NCI-H2196 (cell line): ENCODE data around the gene BFSP2.

Experiments
- DNase-seq: peaks from one replicate; lab custom pipeline; 2025; ENCODE audit not compliant: unreplicated experiment; lab: John Stamatoyannopoulos, UW

BFSP2 gene, protein sequence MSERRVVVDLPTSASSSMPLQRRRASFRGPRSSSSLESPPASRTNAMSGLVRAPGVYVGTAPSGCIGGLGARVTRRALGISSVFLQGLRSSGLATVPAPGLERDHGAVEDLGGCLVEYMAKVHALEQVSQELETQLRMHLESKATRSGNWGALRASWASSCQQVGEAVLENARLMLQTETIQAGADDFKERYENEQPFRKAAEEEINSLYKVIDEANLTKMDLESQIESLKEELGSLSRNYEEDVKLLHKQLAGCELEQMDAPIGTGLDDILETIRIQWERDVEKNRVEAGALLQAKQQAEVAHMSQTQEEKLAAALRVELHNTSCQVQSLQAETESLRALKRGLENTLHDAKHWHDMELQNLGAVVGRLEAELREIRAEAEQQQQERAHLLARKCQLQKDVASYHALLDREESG

DNA sequence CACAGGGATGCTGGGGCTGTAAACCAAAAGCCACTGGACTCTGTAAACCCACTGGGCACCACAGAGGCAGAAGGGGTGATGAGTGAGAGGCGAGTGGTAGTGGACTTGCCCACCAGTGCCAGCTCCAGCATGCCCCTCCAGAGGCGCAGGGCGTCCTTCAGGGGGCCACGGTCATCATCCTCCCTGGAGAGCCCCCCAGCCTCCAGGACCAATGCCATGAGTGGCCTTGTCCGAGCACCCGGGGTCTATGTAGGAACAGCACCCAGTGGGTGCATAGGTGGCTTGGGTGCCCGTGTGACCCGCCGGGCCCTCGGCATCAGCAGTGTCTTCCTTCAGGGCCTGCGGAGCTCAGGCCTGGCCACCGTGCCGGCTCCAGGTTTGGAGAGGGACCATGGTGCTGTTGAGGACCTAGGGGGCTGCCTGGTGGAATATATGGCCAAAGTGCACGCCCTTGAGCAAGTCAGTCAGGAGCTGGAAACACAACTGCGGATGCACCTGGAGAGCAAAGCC lies at the start of gene BFSP2:
TSS of gene BFSP2 (plus strand) at position 51 of the 510 bp plus-strand sequence. CDS start at position 79, 28 bp downstream.
- DNase-seq, result no peak

DNA sequence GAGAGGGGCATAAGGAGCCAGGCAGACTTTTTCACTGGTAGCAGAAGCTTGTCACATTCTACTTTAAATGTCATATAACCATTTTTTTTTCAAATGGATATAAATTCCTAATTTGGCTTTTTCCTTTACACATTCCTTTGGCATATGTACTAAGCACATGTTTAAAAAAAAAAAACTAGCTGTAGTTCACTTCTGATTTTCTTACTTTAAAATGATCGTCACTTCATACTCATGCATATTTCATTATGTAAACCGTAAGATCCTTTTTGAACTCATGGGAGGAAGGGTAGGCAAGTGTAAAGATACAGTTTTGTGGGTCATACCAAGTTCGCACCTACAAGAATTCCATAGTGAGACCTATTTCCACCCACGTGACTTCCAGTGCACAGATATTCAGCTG lies 45.1 kb upstream of the BFSP2 start:
- DNase-seq, result no peak

DNA sequence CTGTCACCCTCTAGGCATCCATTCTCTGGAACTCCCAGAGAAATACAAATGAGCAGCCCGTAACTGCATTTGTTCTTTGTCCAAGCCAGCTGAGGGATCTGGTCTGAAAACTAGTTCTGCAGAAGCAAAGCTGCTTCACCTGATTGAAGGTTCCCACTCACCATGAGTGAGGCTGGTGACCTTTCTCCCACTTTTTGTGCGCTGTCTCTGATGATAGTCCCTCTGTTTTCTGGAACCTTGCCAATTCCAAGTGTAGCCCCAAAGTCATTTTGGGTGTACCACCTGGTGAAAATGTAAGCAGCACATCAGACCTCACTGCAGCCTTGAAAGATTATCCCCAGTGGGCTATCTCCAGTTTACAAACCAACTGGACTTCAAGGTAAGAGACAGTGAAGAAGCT lies 39.4 kb upstream of the BFSP2 start:
- no peak for DNase-seq

DNA sequence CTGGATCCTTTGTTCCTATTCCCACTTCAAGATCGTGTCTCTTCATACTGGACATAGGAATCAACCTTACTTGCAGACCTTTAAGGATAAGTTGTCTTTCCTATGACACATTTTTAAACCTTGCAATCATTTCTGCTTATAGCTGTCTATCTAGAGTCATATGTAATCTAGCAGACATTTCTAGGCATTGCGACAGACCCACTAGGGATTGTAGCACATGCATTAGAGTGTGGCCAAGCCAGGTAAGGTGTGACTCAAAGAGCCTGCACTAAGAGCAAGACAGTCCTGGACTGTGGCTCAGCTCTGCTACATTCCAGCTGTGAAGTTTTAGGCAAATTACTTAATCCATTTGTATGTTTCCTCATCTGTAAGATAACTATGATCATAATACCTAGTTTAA lies 38.8 kb upstream of the BFSP2 start:
- no peak for DNase-seq

DNA sequence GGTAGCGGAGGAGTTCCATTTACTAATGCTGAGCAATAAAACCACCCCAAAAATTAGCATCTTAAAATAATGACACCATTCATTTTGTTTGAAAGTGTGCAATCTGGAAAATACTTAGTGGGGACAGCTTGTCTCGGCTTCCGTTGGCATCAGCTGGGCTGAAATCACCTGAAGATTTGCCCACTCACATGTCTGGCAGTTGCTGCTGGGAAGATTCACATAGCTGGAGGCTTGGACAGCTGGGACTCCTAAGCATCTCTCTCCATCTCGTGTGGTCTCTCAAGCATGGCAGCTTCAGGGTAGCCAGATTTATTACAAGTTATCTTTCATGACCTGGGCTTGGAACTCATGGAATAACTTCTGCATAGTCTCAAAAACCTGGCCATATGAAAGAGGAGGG lies 38.4 kb upstream of the BFSP2 start:
- no peak for DNase-seq

DNA sequence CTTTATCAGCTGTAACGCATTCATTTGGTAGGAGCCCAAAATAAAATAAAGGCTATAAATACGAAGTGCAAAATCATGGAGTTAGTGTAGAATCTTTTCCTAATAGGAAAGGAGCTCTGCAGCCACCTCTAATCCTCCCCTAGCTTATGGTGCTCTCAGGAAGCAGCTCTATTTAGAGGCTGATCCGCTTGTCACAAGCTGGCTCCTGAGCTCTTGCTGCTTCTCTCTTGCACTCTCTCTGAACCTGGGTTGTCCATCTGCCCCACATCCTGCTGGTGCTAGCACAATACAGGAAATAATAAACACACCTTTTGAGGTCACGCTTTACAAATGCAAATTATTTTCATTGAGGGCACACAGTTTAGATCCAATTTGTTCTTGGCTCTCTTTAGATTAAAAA lies 37.3 kb upstream of the BFSP2 start:
- no peak for DNase-seq

DNA sequence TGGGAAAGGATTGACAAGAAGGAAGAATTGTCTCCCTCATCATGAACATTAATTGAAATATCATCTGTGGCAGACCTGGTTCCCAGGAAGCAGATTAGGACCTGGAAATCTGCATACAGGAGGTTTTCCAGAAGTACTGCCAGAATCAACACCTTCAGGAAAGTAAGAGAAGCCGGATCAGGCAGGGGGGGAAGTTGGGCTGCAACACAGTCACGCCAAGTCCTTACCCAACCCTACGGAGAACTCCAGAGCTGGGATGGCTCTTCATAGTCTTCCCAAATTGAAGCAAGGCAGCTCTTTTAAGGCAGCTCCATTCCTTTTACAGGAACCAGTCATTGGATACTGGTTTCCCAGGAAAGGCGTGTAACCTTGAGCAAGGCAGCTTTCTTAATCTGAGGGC lies 35.2 kb upstream of the BFSP2 start:
- DNase-seq, result no peak

DNA sequence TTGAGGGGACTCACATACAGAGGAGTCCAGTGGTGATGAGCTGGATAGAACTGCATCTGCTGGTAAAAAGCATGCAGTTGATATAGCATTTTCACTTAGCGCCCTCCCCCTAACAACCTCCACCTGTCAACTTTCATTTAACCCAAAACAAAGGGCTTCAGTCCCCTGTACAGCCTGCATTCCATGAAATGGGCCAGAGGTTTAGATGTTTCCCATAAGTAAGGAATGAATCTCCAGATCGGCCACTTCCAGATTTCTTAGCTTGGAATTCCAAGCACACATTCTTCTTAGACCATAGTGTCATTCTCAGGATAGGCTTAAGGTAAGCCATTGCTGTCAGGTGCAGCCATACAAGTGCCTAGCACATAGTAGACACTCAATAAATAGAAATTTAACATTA lies 32.9 kb upstream of the BFSP2 start:
- DNase-seq, result no peak

DNA sequence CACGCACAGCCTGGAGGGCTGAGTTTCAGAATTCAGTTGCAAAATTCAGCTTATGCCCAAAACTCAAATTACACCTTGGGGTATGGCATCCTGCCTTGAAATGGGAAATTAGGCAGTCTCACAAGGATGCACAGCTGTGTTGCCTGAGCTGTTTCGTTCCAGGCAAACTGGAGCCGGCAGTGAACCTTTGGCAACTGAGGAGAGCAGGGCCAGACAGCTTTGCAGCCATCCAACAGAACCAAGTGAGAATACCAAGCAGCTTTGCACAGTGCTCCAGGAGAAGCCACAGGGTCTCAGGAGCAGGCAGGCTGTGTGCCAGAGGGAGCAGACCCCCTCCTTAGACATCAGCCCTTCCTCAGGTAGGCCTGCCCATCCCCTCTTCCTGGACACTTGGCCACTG lies 32.5 kb upstream of the BFSP2 start:
- no peak for DNase-seq

DNA sequence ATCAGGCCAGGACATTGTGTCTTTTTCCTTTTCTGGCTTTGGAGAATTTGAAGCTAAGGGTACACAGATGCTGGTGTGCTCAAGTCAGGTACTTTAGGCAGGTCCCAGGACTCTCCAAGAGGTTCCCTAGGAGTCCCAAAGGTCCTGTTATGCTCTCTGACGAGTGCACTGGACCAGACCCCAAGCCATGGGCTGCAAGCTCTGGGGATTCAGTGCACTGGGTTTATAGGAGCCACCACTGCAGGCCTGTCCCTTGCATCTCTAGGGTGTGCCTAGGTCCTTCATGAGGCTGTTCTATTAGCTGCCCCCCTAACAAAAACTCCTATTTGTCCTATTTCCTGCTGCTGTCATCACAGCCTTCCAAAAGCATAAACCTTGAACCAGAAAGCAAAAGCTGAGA lies 31.9 kb upstream of the BFSP2 start:
- DNase-seq, result no peak

DNA sequence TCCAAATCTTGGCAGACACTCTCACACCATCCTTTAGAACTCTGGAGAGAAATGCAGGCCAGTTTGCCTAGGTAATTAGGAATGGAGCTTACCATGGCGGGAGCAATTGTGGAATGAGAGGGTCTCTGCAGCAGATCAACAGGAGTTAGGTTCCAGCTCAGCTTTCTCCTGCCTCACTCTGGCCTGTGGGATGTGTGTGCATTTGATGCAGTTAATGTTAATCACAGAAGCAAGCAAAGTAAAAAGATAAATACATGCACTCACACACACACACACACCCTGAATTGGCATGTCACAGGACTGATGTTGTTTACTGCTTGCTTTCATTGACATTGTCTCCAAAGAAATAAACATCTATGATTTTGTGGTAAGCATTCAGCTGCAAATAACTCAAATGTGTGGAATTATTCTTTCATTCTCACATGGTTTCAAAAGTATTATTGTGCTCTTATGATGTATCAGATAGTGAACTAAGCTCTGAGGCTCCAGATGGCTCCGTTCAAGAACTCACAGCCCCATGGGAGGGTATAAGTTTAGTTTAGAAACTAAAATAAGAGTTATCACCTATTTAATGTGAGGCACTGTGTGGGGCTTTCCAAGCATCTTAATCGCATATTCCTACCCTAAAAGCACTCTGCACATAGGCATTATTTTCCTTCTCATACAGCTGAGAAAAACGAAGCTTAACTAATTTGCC lies 31.3 kb upstream of the BFSP2 start:
- DNase-seq, result no peak

DNA sequence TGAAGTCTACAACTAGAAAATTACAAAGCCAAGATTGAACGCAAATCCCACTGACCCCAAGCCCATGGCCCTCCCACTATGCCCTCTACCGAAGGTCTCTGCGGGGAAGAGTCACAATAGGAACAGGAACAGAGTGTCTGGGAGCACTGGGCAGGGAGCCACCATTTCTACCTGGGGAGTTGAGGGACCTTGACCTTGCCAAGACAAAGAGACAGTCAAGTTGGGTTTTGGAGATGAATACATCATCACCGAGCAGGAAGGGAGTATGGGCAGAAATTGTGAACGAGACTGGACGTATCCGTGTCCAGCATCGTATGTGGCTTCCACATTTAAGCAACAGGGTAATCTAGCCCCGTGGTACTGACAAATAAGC lies 30.8 kb upstream of the BFSP2 start:
- no peak for DNase-seq

DNA sequence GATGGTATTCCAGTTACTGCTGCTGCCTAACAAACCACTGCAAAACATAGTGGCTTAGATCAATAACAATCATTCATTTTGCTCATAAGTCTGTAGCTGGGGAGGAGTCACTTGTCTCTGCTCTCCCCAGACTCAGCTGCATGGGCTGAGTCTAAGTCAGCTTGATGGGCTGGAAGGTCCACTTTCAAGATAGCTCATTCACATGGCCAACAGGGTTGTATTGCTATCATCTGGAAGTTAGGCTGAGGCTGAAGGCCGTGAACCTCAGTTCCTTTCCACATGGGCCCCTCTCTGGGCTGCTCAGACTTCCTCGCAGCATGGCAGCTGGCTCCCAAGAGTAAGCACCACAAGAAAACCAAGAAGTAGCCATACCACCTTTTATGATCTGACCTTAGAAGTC lies 28.7 kb upstream of the BFSP2 start:
- DNase-seq, result no peak

DNA sequence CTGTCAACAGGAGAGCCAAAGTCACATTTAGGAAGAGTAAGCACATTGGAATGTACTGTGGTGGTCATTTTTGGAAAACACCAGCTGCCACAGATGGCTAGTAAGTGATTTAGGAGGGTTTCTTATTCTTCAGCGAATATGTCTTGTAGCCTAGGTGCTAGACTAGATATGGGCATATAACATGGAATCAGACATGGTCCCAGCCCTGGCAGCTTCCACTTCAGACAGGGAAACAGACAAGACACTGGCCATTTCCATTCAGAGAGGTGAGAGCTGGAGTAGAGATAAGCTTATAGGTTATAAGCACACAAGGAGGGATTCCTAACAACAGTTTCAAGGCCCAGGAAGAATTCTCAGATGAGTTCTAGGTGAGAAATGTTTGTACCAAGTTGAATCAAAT lies 28.2 kb upstream of the BFSP2 start:
- DNase-seq, result no peak

DNA sequence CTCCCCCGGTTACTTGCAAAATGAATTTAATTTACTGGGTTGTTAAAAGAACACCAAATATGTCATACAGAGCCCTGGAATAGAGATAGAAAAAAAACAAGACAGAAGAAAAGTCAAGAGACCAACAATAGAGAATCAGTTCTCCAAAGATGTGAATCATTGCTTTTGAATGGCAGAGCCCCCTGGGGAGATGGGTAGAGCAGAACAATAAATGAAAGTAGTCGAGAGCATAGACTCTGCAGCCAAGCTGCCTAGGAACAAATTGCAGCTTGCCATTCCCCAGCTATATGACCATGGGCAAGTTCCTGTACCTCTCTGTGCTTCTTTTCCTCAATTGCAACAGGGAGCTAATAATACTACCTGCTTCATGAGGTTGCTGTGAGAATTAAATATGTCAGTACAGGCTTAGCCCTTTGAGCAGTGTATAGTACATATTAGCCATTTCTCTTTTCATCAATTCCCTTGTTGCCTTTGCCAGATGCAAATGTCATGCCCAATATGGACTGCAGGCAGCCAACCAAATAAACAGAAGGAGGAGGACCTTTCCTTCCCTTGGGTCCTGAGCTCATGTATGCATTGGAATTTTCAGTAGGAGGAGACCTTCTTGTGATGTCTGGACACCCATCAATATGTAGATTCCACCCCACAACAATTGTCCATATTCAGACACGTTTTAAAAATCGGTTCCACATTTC lies 25.0 kb upstream of the BFSP2 start:
- no peak for DNase-seq

DNA sequence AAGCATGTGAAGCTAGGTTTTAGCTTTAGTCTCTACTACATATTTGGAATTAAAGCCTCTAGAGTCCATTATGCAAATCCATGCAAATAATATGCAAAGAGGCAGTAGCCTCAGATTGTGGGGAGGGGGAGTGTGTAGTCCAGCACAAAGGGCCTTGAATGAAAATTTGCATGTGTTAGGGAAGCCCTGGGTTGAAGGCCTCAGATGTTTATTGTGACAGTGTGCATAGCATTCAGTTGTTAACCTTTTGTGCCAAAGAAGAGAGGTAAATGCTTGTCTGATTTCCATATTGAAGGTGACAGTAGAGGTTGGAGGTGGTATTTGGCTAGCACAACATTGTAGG lies 24.5 kb upstream of the BFSP2 start:
- no peak for DNase-seq

DNA sequence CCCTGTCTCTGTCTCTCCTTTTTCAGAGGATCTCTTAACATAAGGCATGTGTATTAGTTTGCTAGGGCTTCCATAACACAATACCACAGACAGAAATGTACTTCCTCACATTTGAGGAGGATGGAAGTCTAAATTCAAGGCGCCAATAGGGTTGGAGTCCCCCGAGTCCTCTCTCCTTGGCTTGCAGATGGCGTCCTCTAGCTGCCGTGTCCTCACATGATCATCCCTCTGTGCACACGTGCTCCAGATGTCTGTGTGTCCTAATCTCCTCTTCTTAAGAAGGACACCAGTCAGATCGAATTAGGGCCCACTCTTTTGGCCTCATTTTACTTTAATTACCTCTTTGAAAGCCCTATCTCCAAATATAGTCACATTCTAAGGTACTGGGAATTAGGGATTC lies 23.0 kb upstream of the BFSP2 start:
- no peak for DNase-seq

DNA sequence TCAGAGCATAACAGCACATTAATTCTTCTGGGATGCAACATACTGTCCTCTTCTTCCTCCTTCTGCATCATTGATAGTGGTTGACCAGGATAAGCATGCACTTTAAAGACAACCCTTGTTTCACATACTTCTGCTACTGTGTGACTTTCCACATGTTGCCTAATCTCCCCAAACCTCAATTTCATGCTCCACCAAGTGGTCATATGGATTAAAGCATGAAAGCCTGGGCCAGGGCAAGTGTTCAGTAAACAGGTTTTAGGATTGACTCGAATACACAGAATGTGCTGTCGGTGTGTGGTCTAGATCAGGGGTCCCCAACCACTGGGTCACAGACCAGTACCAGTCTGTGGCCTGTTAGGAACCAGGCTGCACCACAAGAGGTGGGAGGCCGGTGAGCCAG lies 22.5 kb upstream of the BFSP2 start:
- DNase-seq, result peak; percentile 21

DNA sequence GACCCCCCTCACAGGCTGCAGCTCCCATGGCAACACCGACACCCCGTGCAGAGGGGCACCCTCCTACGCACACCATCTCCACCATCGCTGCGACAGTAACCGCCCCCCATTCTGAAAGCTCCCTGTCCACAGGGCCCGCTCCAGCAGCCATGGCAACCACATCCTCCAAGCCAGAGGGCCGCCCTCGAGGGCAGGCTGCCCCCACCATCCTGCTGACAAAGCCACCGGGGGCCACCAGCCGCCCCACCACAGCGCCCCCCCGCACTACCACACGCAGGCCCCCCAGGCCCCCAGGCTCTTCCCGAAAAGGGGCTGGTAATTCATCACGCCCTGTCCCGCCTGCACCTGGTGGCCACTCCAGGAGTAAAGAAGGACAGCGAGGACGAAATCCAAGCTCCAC lies 19.9 kb upstream of the BFSP2 start:
- DNase-seq, result no peak

DNA sequence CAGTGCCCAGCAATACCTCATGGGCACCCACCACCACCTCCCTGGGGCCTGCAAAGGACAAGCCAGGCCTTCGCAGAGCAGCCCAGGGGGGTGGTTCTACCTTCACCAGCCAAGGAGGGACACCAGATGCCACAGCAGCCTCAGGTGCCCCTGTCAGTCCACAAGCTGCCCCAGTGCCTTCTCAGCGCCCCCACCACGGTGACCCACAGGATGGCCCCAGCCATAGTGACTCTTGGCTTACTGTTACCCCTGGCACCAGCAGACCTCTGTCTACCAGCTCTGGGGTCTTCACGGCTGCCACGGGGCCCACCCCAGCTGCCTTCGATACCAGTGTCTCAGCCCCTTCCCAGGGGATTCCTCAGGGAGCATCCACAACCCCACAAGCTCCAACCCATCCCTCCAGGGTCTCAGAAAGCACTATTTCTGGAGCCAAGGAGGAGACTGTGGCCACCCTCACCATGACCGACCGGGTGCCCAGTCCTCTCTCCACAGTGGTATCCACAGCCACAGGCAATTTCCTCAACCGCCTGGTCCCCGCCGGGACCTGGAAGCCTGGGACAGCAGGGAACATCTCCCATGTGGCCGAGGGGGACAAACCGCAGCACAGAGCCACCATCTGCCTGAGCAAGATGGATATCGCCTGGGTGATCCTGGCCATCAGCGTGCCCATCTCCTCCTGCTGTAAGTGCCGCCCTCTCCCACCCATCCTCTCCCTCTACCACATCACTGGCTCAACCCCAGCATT lies 19.2 kb upstream of the BFSP2 start:
- no peak for DNase-seq

DNA sequence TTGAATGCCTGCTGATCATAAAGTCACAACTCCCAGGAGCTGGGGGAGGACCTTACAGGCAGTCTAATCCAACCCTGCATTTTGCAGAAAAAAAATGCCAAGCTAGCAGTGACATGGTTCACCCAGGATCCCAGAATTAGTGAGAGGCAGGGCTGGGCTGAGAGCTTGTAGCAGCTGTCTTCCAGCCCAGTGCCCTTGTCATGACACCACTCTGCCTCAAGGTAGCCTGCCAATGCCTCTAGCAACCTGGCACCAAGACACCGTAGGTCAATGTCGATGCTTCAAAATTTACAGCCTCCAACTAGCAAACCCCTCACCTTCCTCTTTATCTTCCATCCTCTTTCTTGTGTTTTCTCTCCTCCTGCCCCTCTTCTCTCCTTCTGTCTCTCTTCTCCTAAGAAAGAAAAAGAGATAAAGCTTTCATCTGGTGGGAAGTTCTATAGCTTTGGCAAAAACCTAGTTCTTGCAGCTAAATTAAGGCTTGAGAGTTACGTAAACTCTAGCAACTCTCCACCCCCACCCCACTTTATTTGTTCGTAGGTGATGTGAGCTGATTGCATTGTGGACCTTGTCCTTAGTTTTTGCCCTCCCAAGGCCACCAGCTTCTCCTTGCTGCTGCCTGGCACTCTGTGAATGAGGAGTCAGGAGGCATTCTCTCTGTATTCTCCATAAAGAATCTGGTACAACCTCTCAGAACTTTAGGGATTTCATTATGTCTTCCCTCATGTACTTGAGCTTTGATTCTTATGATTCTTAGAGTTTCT lies 18.3 kb upstream of the BFSP2 start:
- no peak for DNase-seq
